HEK293T (cell line): ENCODE measurements around the gene DMRTB1.

Source experiments
- BHLHE40 ChIP-seq: fragments of 450-650 bp; IDR thresholded peaks from 2 replicates; pipeline ENCODE4 v1.6.1; 2016; ENCODE audit warnings: mild to moderate bottlenecking, moderate library complexity, borderline replicate concordance
- FOXK2 ChIP-seq: fragments of 450-650 bp; IDR thresholded peaks from 2 replicates; pipeline ENCODE4 v1.6.1; 2016; ENCODE audit warnings: mild to moderate bottlenecking
- FOXM1 ChIP-seq: fragments of 450-650 bp; IDR thresholded peaks from 2 replicates; pipeline ENCODE4 v1.6.1; 2017; ENCODE audit warnings: mild to moderate bottlenecking, borderline replicate concordance
- HDGF ChIP-seq: fragments of 450-650 bp; IDR thresholded peaks from 2 replicates; pipeline ENCODE4 v1.6.1; 2017; ENCODE audit warnings: antibody characterized with exemption, borderline replicate concordance
- LEF1 ChIP-seq: fragments of 450-650 bp; IDR thresholded peaks from 2 replicates; pipeline ENCODE4 v1.6.1; 2017; ENCODE audit warnings: mild to moderate bottlenecking, borderline replicate concordance
- SUZ12 ChIP-seq: fragments of 450-650 bp; IDR thresholded peaks from 2 replicates; pipeline ENCODE4 v1.6.1; 2016; ENCODE audit warnings: mild to moderate bottlenecking
- ZNF384 ChIP-seq: fragments of 450-650 bp; IDR thresholded peaks from 2 replicates; pipeline ENCODE4 v1.6.1; 2016
- TF ChIP-seq, protein P1 (sequence below): fragments of 450-650 bp; IDR thresholded peaks from 2 replicates; pipeline ENCODE4 v1.6.1; 2016

DNA sequence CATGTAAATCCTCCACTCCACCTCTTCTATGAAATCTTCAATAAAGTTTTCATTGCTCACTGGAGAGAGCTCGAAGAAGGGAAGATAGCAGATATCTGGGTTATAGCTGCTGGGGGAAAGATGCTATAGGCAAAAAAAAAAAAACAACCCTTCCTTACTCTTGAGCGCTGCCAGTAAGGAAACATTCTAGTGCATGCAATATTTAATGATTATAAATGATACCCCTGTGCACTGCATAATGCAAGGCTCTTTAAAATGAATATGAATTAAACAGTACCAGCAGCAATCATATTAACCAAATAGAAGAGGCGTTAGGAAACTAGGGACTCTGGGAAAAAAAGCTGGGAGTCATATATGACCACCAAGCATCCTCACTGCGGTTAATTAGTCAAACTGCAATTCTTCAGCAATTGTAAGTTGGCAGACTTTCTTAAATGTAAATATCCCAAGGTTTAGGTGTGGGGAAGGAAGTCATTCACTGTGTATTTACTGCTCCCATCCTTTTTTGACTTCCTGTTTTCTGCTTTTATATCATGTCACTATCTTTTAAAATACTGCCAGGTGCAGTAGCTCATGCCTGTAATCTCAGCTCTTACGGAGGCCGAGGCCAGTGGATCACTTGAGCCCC lies 3.7 kb upstream of the DMRTB1 start:
- TF ChIP-seq LEF1 (no peak), SUZ12 (no peak), FOXK2 (no peak), BHLHE40 (no peak), ZNF384 (no peak), FOXM1 (no peak), HDGF (no peak)
- TF ChIP-seq, protein P1, sequence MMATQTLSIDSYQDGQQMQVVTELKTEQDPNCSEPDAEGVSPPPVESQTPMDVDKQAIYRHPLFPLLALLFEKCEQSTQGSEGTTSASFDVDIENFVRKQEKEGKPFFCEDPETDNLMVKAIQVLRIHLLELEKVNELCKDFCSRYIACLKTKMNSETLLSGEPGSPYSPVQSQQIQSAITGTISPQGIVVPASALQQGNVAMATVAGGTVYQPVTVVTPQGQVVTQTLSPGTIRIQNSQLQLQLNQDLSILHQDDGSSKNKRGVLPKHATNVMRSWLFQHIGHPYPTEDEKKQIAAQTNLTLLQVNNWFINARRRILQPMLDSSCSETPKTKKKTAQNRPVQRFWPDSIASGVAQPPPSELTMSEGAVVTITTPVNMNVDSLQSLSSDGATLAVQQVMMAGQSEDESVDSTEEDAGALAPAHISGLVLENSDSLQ = no peak
